T47D (cell line): ENCODE results near the gene SEC22A.

Experiments used
- DNase-seq, 2 experiments: peaks; one replicate each; pipeline versions ENCODE4 v3.0.0 to v3.0.0-alpha.2; 2011 to 2012; ENCODE audit warnings: low read depth in 1 of 2, low spot score in 1 of 2
- JUND ChIP-seq: IDR thresholded peaks from 2 replicates; pipeline ENCODE4 v1.6.1; 2012; ENCODE audit warnings: low read depth
- in situ Hi-C: cut with HindIII; loops from 2 replicates; pipeline ENCODE4 v1.10.0; 2016; ENCODE audit warnings: low sequenced_read_pairs, low pct_unique_long_range_greater_than_20kb

SEC22A gene

GRCh38 chr3:123287962-123288302 lies 86.2 kb downstream of the SEC22A start:
- DNase-seq = no peak
- no peak for TF ChIP-seq JUND
- in situ Hi-C loops = no loop called here

- no peak for TF ChIP-seq JUND
- in situ Hi-C loops = no loop called here
Measured at GRCh38 chr3:123289391-123290106, 87.8 kb downstream of the SEC22A start.

GRCh38 chr3:123290107-123290930 lies 88.6 kb downstream of the SEC22A start:
- in situ Hi-C loops = no loop called here
- TF ChIP-seq JUND = no peak
- DNase-seq = no peak

More at GRCh38 chr3:123289391-123290106, 87.8 kb downstream of the SEC22A start:
- DNase-seq = no peak

- in situ Hi-C loops = no loop called here
- DNase-seq = no peak
- TF ChIP-seq JUND = no peak
Measured at GRCh38 chr3:123290962-123291361, 89.2 kb downstream of the SEC22A start.

- in situ Hi-C loops = no loop called here
- no peak for TF ChIP-seq JUND
- DNase-seq = no peak
Measured at GRCh38 chr3:123291404-123291803, 89.7 kb downstream of the SEC22A start.

GRCh38 chr3:123292321-123293310 lies 90.9 kb downstream of the SEC22A start:
- no peak for DNase-seq
- no peak for TF ChIP-seq JUND
- in situ Hi-C loops = no loop called here

- no peak for DNase-seq
- TF ChIP-seq JUND = no peak
- in situ Hi-C loops = no loop called here
Measured at GRCh38 chr3:123294296-123294938, 92.7 kb downstream of the SEC22A start.

- DNase-seq = no peak
- in situ Hi-C loops = no loop called here
- no peak for TF ChIP-seq JUND
Measured at GRCh38 chr3:123295171-123295900, 93.6 kb downstream of the SEC22A start.

GRCh38 chr3:123295901-123296250 lies 94.1 kb downstream of the SEC22A start:
- no peak for TF ChIP-seq JUND
- peak in 1 of 2 experiments; percentile 13 for DNase-seq
- in situ Hi-C loops = no loop called here

- in situ Hi-C loops = no loop called here
- no peak for TF ChIP-seq JUND
- DNase-seq = no peak
Measured at GRCh38 chr3:123296261-123296660, 94.5 kb downstream of the SEC22A start.

- in situ Hi-C loops = no loop called here
Measured at GRCh38 chr3:123296836-123297626, 95.3 kb downstream of the SEC22A start.

More at GRCh38 chr3:123296836-123297626, 95.3 kb downstream of the SEC22A start:
- no peak for DNase-seq
- TF ChIP-seq JUND = no peak
